Astrocyte of the cerebellum (primary cell): ENCODE measurements around the gene LY86.

ENCODE experiments used
- DNase-seq: peaks from one replicate; pipeline ENCODE4 v3.0.0-alpha.2; 2011; ENCODE audit warnings: low read depth
- H3K4me3 ChIP-seq: 2 replicates; pipeline ENCODE4 v1.5.1; 2011; ENCODE audit warnings: mild to moderate bottlenecking, low read depth, low read length, moderate library complexity
- in situ Hi-C: cut with HindIII; loops from 2 replicates; pipeline ENCODE4 v1.10.0; 2017; ENCODE audit warnings: low sequenced_read_pairs
- TF ChIP-seq, protein P1 (sequence below): IDR thresholded peaks from 2 replicates; pipeline ENCODE4 v1.5.1; 2012; ENCODE audit warnings: low read length, low read depth, moderate library complexity, mild to moderate bottlenecking; ENCODE audit errors: missing control alignments

The LY86 gene

DNA sequence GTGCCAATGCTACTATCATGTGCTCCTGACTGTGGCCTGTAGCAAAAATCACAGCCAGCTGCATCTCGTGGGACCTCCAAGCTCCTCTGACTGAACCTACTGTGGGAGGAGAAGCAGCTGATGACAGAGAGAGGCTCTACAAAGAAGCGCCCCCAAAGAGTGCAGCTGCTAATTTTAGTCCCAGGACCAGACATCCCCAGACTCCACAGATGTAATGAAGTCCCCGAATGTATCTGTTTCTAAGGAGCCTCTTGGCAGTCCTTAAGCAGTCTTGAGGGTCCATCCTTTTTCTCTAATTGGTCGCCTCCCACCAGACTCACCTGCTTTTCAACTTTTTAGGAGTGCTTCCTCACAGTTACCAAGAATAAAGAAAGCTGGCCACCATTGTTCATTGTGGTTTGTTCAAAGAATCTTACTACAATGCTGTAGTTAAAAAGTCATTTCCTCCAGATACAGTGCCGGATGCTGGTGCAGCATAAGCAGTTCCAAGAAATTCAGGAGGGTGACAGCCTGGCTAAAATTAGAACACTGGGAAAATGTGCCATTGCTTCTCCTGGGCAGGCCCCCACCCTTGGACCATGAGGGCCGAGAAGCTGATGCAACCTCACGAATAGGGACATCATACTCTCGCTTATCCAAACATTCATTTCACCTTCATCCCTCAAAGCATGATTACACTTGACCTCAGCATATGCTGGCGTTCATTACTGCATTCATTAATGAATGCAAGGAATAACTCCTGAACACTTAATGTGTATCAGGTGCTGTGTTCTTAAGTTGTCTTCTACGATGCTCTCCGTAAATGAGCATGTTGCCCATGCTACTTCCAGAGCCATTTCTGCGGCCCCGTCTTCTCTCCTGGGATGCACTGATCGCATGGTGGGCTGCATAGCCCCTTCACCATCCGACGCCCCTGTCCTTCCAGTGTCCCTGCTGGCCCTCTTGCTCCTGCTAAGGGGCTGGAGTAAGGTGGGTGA lies 66.4 kb downstream of the LY86 start:
- in situ Hi-C loops: no loop called here
- no peak overlapping the region for H3K4me3 ChIP-seq
- DNase-seq: no peak
- TF ChIP-seq, protein P1, sequence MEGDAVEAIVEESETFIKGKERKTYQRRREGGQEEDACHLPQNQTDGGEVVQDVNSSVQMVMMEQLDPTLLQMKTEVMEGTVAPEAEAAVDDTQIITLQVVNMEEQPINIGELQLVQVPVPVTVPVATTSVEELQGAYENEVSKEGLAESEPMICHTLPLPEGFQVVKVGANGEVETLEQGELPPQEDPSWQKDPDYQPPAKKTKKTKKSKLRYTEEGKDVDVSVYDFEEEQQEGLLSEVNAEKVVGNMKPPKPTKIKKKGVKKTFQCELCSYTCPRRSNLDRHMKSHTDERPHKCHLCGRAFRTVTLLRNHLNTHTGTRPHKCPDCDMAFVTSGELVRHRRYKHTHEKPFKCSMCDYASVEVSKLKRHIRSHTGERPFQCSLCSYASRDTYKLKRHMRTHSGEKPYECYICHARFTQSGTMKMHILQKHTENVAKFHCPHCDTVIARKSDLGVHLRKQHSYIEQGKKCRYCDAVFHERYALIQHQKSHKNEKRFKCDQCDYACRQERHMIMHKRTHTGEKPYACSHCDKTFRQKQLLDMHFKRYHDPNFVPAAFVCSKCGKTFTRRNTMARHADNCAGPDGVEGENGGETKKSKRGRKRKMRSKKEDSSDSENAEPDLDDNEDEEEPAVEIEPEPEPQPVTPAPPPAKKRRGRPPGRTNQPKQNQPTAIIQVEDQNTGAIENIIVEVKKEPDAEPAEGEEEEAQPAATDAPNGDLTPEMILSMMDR: no peak

DNA sequence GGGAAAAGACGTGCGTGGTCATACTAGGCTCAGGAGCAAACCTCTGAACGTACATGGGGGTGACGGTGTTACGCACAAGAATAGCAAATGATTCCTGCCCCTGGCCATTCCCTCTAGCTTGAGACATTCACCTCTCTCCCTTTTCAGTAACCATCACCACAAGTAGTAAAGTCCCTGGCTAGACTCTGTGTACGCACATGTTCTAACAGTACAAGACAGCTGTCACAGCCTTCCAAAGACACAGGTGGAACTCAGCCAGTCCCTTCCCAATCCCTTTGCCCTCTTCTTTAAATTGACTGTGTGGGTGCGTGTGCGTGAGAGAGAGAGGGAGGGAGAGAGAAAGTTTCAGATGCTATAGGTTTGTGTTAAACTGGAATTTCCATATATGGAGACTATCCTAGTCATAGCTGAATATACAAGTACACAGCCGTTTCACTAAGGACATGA lies 67.3 kb downstream of the LY86 start:
- TF ChIP-seq, protein P1: no peak
- DNase-seq: no peak
- in situ Hi-C loops: no loop called here
- no peak overlapping the region for H3K4me3 ChIP-seq

DNA sequence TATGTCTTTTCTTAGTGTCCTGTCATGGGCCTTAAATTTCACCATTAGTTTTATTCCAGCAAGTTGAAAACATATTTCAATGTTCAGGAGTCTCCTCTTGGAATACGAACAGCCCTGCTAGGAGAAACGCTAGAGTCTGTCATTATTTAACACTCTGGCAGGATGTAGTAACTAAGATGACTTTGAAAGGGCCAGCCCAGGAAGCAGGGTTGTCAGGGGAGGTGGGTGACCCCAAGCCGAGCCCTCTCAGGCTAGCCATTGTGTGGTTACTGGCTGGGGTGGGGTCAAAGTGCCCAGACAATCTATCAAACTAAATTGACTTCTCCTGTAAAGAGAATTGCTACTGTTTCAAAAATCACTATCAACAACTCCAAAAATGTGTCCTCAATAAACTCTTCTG lies 67.8 kb downstream of the LY86 start:
- no peak for DNase-seq
- TF ChIP-seq, protein P1: no peak
- in situ Hi-C loops: no loop called here
- H3K4me3 ChIP-seq: no peak overlapping the region

DNA sequence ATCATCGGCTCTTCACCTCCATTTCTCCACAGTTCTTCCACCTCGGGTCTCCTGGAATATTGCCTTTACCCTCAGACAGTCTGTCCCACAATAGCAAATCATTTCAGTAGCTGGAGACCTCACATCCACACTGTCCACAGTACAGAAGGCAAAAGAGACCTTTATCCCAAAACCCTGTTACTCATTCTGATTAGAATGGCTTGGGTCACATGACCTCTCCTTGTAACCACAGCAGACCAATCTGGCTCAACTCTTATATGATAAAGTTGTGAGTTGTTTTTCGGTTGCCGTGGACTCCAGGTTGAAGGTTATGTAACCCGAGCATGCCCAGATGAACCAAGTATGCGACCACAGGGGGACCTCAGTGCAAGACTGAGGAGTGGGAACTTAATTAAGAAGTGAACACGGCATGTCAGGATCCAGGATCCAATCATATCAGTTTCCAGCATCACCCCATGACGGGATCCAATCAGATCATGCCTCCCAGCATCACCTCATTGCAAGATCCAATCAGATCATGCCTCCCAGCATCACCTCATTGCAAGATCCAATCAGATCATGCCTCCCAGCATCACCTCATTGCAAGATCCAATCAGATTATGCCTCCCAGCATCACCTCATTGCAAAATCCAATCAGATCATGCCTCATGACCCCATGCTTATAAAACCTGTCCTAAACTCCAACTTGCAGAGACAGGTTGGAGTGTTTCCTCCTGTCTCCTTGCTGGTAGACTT lies 68.7 kb downstream of the LY86 start:
- in situ Hi-C loops: no loop called here

DNA sequence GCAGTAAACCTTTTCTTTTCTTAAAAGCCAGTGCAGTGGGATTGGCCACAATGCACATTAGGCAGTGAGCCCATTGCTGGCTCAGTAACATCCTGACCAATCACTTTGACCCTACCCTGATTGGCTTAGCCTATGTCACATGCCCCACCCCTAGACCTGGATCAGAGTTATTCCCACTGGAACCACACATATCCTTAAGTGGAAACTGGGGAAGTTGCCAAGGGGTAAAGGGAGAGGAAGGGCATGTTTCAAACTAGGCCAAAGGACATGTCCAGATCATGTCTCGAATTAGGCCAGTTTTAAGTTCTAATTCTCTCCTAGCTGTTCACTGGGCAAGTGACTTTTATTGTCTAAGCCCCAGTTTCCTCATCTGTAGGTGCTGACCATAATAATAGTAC lies 69.3 kb downstream of the LY86 start:
- no peak for DNase-seq
- no peak overlapping the region for H3K4me3 ChIP-seq
- in situ Hi-C loops: no loop called here

More for the DNA sequence above, 68.7 kb downstream of the LY86 start:
- H3K4me3 ChIP-seq: no peak overlapping the region
- DNase-seq: no peak
- TF ChIP-seq, protein P1: no peak

More for the DNA sequence above, 69.3 kb downstream of the LY86 start:
- TF ChIP-seq, protein P1: no peak
